GM10847 (cell line): Measurements from ENCODE around the gene NPY.

Source experiments
- POLR2A ChIP-seq: IDR thresholded peaks from 2 replicates; pipeline ENCODE4 v1.6.1; 2011; ENCODE audit not compliant: insufficient read length; ENCODE audit errors: extremely low read depth

Gene NPY

DNA sequence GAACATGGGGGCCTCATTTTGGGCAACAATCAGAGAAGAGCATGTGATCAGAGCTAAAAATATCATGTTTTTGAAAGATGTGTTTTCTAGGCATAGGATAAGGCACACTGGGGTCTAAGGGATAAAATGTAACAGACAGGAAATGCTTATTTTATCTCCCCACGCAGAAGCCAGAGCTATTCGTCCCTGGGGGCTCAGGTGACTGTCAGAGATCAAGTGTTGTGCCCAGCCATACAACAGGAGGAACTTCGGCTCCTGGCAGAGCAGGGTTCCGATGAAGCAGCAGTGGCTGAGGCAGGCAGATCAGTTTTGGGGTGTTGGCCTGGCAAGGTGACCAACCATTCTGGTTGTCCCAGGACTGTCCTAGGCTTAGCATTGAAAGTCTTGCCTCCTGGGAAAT lies 15.2 kb downstream of the NPY start:
- TF ChIP-seq POLR2A, result no peak

DNA sequence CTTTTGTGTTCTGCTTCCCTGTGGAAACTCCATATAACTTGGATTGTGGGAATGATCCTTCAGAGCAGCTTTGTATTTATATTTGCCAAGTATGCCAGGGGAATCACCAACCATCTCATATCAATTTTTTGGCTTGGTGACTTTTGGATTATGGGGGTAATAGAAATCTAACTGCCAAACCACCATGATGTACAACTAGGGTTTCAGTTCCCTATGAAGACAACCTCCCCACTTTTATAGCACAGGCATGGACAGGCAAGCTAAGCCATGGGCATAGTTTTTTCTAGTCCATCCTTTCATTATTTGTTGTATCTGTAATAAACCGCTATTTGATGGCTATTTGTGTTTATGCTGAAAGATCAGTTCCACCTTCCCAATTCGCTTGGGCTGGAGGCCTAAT lies 17.7 kb downstream of the NPY start:
- no peak for TF ChIP-seq POLR2A

DNA sequence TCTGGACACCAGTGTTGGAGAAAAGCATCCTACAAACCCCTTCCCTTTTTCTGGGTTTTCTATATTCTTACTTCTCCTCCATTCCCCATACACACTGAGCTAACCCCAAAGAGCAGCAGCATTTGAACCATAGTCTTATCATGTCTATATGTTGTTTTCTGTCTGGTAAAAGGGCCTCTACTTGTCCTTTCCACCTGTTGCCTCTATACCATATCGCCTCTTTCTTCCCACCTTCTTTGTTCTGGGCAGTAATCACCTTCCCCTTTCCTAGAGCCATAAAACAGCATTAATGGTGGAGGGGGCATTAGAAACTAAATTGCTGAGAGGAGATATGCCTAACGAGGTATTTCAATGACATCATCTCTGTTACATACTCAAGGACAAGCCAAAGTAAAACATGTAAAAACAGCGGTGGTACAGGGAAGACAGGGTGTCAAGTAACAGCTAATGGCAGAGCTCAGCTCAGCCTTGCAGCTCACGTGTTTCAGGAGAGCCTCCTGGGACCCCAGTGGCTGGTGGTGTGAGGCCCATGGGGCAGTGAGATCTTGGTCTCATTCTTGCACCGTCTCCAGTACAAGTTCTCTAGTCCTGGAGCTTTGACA lies 20.6 kb downstream of the NPY start:
- no peak for TF ChIP-seq POLR2A

DNA sequence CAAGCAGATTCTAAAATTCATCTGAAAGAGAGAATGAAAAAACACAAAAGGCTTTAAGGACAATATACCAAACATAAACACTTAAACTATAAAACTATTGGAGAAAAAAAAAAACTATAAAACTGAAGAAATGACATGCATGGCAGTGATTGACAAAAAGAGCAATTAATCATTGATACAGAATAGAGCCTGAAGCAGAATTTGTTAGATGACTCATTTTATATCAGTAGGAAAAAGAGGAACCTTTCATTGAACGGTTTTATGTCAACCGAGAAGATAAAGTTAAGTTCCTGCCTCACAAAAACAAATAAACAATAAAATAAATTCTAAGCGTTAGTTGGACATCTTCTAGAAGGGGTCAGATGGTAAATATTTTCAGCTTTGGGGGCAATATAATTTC lies 23.3 kb downstream of the NPY start:
- no peak for TF ChIP-seq POLR2A

DNA sequence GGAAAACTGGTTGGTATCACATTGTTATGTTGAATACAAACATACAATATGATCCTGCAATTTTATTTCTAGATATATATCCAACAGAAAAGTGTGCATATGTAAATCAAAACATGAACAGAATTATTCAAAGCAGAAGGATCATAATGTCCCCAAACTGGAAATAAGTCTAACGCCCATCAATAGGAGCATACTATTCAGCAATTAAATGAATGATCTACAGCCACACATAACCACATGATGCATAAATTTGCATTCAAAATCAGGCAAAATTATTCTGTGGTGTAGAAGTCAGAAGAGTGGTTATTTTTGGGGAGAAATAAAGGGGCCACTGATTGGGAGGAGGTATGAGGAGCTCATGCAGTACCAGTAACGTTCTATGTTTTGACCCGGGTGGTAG lies 28.6 kb downstream of the NPY start:
- no peak for TF ChIP-seq POLR2A

DNA sequence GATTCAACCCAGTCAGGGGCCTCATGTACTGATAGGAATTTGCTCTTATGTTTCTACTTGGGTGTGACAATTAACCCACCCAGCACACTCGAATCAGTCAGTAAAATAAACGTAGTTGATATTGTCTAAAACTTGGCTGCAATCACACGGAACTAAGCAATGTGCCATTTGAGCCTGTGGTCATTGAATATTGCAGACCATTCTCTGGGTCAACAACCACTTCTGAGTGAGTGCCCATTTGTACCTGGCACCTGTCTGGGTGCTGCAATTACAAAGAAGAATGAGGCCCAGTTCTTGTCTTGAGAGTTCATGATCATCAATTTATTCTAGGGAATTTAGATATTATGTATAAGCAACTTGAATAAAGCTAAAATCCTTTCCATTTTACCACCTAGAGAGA lies 29.8 kb downstream of the NPY start:
- TF ChIP-seq POLR2A, result no peak

DNA sequence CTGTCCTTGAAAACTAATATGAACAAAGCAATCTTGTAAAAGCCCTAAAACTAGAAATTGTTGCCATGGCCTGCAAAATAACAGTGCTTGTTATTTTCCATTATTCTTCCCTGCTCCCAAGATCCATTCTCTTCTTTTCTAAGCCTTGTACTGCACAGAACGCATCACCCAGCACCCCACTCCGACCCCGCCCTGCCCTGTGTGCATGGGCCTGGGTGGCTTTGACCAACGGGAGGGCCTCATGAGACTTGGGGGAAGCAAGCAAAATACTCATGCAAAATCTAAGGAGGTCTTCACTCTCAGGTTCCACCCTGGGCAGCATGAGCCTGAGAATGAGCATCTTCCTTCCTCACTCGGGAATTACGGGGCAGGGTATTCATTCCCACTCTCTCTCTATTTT lies 32.4 kb downstream of the NPY start:
- TF ChIP-seq POLR2A, result no peak

DNA sequence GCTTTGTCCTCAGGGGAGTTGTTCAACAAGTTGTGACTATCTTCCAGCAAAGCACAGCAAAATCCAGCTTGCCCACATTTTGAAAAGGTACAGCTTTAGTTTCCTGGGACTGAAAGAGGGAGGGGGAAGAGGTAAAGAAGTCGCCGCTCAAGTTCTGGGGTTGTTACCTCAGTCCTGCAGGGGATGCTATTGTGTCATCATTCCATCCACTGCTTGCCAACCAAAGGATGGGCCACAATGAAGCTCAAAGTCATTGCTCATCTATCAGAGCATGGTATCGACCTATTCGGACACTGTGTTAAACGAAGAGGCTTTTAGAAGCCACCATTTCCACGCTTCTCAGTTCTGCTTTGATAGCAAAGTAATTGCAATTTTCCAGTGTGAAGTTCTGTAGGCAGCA lies 34.3 kb downstream of the NPY start:
- TF ChIP-seq POLR2A, result no peak

DNA sequence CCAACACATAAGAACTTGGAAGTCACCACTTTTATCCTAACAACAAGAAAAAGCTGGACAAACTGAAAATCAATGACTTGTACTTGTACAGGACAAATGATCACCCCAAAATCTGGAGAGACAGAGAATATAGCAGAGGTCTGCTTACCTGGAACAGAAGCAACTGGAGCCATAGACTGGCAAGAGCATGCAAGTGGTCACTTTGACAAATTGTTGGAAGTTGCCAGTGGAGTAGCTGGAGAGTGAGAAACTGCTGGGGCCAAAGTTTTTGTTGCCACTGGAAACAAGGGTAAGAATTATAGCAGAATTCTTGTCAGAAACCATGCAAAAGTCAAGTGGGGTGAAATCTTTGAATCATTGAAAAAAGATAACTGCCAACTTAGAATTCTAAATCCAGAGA lies 35.2 kb downstream of the NPY start:
- TF ChIP-seq POLR2A, result no peak

DNA sequence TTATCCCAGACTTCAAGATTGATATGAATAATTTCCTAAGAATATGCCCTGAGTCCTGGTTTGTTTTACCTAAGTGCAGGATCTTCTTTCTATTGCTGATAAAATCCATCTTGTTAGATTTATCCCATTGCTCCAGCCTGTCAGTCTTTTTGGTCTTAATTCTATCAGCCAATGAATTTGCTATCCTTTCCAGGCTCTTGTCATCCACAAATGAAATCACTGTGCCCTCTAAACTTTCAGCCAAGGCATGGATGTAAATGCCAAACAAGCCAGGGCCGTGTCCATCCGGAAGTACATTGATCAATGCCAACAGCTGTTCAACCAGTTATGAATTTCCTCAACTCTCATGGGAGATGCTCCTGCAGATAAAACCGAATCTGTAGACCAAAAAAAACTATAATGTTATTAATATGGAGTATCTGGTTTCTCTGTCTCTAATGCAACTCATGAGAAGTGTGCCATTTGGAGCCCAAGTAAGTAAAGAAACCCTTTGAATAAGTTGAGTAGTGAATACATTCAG lies 40.0 kb downstream of the NPY start:
- TF ChIP-seq POLR2A, result no peak

DNA sequence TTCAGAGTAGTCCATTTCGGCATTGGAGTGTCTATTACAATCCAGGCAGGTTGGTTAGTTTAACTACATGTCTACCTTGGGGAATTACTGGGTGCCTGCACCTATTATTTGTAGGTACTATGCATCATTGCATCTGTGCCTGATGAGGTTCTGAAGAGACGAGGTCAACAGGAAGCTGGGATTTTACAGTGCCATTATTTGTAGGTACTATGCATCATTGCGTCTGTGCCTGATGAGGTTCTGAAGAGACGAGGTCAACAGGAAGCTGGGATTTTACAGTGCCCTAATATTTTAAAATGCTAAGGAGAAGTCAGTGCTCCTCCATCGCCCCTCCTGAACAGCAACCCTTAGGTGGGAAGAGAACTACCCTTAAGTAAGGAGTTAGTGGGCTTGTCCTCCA lies 41.7 kb downstream of the NPY start:
- TF ChIP-seq POLR2A, result no peak

DNA sequence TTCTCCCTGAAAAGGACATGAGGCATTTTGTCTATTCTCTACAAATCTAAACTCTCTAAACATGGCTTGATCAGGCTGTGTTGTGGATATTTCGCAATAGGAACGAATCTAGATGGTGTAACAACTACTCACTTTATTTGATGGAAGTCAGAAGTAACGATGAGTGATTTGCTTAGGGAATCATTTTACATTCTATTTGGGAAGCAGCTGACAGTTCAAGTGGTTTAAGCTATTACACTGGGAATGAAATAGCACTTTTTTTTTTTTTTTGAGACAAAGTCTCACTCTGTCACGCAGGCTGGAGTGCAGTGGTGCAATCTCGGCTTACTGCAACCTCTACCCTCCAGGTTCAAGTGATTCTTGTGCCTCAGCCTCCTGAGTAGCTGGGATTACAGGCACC lies 44.1 kb downstream of the NPY start:
- no peak for TF ChIP-seq POLR2A

DNA sequence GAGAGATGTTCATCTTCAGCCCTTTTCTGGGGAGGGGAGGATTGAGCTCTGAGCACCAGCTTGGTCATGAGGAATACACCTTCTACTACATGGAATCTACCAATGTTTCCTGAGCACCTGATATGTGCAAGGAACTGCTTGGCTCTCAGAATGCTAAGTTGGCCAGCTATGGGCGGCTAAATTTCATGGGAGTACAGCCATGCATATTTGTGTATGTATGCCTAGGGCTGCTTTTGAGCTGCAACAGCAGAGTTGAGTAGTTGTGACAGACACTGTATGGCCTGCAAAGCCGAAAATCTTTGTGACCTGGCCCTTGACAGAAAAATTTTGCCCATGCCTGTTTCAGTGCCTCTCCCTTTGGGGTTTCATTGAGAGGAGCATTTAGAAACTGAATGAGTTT lies 44.9 kb downstream of the NPY start:
- no peak for TF ChIP-seq POLR2A

DNA sequence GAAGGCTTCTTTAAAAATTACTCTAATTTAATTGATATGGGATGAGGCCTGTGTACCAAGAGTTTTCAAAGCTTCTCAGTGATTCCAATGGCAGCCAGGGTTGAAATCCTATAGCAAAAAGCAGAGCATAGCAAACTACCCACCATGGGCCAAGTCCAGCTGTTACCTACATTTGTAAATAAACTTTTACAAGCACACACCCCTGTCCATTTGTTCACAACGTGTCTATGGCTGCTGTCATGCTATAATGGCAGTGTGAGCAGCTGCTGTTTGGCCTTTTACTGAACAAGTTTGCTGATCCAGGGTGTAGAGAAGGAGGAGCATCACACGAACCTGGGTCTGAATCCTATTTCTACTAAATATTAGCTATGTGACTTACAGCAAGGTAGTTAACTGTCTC lies 50.0 kb downstream of the NPY start:
- no peak for TF ChIP-seq POLR2A

DNA sequence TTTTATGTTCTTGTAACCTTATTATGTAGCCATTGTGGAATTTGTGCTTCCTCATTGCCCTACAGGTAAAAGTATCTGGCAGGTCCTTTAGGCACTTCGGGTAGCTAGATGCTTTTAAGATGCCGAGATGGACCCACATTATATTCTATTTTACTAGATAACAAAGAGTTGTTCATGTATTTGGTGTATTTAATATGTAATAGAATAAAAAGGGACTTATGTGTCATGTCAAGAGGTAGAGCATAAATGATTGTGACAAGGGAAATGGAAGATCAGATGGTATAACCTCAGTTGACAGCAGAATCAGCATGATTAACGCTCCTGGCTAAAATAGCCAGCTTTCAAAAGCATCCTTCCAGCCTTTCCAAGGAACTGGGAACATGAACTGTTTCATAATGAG lies 50.6 kb downstream of the NPY start:
- TF ChIP-seq POLR2A, result no peak

DNA sequence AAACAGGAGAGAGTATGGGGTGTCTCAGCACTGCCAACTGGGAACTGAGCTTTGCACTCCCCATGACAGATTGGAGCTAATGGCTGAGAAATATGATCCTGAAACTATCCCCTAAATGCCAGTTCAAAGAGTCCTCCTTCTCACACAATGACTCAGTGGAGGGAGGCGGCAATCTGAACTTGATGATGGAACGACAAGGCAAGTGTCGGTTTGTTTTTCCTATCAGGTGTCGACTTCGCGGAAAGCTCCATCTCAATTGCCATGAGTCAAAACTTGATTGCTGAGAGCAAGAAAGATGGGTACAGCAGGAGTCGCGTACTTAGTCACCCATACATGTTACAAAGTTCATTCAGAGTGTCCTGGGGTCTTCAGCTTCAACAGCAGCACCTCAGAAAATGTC lies 52.5 kb downstream of the NPY start:
- no peak for TF ChIP-seq POLR2A

DNA sequence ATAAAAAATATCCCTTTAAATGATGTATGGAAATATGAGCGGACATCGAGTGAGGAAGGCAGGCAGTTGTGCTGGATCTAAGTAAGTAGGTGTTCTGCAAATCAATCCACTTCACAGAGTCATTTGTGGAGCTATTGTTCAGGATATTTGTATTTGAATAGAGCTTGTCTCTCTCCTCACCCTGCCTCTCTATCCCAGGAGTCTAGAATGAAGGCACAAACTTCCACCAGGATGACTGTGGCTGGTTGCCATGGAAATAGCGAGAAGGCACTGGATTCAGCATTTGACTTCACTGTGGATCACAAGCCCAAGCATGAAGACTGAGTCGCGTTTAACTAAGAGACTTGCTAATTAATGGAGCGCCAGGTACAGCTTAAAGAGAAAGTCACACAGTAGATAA lies 53.2 kb downstream of the NPY start:
- no peak for TF ChIP-seq POLR2A

DNA sequence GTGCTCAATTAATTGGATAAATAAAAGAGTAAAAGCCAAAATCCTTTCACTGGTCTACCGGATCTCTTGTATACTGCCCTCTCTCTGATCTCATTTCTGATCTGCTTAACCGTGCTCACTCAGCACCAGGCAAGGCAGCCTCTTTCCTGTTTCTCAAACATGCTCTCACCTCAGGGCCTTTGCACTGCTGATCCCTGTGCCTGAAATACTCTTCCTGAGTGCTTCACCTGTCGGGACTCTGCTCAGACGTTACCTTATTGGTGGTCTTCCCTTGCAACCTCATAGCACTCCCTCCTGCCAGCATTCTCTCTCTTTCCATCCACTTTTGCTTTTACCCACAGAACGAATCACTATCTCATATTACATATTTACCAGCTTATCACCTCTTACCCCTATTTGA lies 55.6 kb downstream of the NPY start:
- TF ChIP-seq POLR2A, result no peak

DNA sequence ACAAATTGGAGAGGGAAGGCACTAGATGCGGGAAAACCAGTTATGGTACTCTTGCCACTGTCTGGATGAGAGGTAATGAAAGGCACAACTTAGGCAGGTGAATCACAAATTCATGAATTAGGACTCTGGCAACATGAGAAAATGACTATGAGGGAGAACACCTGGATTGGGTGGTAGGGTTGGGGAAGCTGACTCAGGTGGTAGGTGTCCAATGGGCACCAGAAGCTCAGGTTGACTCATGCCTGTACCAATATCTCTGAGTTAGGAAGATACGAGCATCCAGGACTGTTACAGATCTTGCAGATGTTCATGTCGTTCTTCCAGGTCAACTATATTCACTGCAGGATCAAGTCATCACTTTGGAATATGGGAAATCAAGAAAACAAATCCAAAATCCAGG lies 56.7 kb downstream of the NPY start:
- TF ChIP-seq POLR2A, result no peak
